Loucy (cell line): ENCODE data around the gene ARHGEF25.

Experiments used
- CTCF ChIP-seq: fragments of 200-600 bp; sonication (generic); conservative IDR thresholded peaks from 2 replicates; pipeline ENCODE4 v1.5.1; 2014; ENCODE audit warnings: mild to moderate bottlenecking, antibody characterized with exemption, low read length
- EZH2phosphoT487 ChIP-seq: fragments of 200-600 bp; IDR thresholded peaks from 2 replicates; pipeline ENCODE4 v1.6.1; 2018; ENCODE audit warnings: antibody characterized with exemption, mild to moderate bottlenecking, moderate library complexity, borderline replicate concordance

GRCh38 chr12:57607958-57608663 lies 3.1 kb upstream of the ARHGEF25 start:
- no peak for TF ChIP-seq CTCF
- TF ChIP-seq EZH2phosphoT487, result no peak
